Measurements from ENCODE around the gene GPX5. TPM values are rescaled to one million over a fixed set of nuclear protein-coding genes. Genes with fewer than 3 reads are reported as not detected.
"Not testable (repeated sequence)": the region's sequence is repeated elsewhere in the genome, so short reads cannot be mapped to it uniquely, and the experiment has no call there.

GPX5 gene
- total RNA-seq, 1 donor from 2014 or later, result not detected

GRCh38 chr6:28512387-28512786 lies 13.3 kb upstream of the GPX5 start:
- not testable (repeated sequence) for DNase-seq (ENCODE audit: low read depth in 2 of 2)

- DNase-seq (ENCODE audit: low read depth in 2 of 2), result no peak
Measured at GRCh38 chr6:28515676-28516075, 10.0 kb upstream of the GPX5 start, which contains the start of gene GPX6. TSS of gene GPX6 (minus strand) at chr6:28515793. CDS start at chr6:28515743, 50 bp downstream.

GRCh38 chr6:28517964-28518363 lies 7.7 kb upstream of the GPX5 start:
- no peak for DNase-seq (ENCODE audit: low read depth in 2 of 2)

GRCh38 chr6:28522594-28523240 lies 3.0 kb upstream of the GPX5 start:
- no peak for DNase-seq (ENCODE audit: low read depth in 2 of 2)

- DNase-seq (ENCODE audit: low read depth in 2 of 2), result no peak
Measured at GRCh38 chr6:28523241-28523622, 2.4 kb upstream of the GPX5 start.

- DNase-seq (ENCODE audit: low read depth in 2 of 2), result no peak
Measured at GRCh38 chr6:28530777-28531176, 5.1 kb downstream of the GPX5 start.

- DNase-seq (ENCODE audit: low read depth in 2 of 2), result no peak
Measured at GRCh38 chr6:28531479-28532128, 5.9 kb downstream of the GPX5 start.

- no peak for DNase-seq (ENCODE audit: low read depth in 2 of 2)
Measured at GRCh38 chr6:28534306-28534705, 8.6 kb downstream of the GPX5 start.

- DNase-seq (ENCODE audit: low read depth in 2 of 2), result no peak
Measured at GRCh38 chr6:28534875-28535274, 9.2 kb downstream of the GPX5 start.

GRCh38 chr6:28537065-28537464 lies 11.4 kb downstream of the GPX5 start:
- peak; percentile 4 to 5 for DNase-seq (ENCODE audit: low read depth in 2 of 2)

GRCh38 chr6:28537509-28538140 lies 11.9 kb downstream of the GPX5 start:
- DNase-seq (ENCODE audit: low read depth in 2 of 2), result peak in 1 of 2 donors; percentile 6

- no peak for DNase-seq (ENCODE audit: low read depth in 2 of 2)
Measured at GRCh38 chr6:28541996-28542395, 16.3 kb downstream of the GPX5 start.

- peak; percentile 22 to 53 for DNase-seq (ENCODE audit: low read depth in 2 of 2)
Measured at GRCh38 chr6:28542440-28543296, 17.0 kb downstream of the GPX5 start.

- no peak for DNase-seq (ENCODE audit: low read depth in 2 of 2)
Measured at GRCh38 chr6:28543651-28544610, 18.2 kb downstream of the GPX5 start.

GRCh38 chr6:28545955-28546354 lies 20.3 kb downstream of the GPX5 start:
- no peak for DNase-seq (ENCODE audit: low read depth in 2 of 2)

- not testable (repeated sequence) for DNase-seq (ENCODE audit: low read depth in 2 of 2)
Measured at GRCh38 chr6:28547003-28547402, 21.3 kb downstream of the GPX5 start.

- DNase-seq (ENCODE audit: low read depth in 2 of 2), result no peak
Measured at GRCh38 chr6:28551891-28552666, 26.4 kb downstream of the GPX5 start.

- DNase-seq (ENCODE audit: low read depth in 2 of 2), result no peak
Measured at GRCh38 chr6:28553384-28553985, 27.8 kb downstream of the GPX5 start.
